Activated CD4-positive, CD25-positive, alpha-beta regulatory T cell treated with anti-CD3 and anti-CD28 coated beads, Interleukin-2, amount 50 U/mL, for 16 hours (primary cell): Measurements from ENCODE around the gene BLVRB.
"Not testable (repeated sequence)": the region's sequence is repeated elsewhere in the genome, so short reads cannot be mapped to it uniquely, and the experiment has no call there.

Experiments used
- DNase-seq: peaks from one replicate; pipeline ENCODE4 v3.0.0-alpha.2; 2020; ENCODE audit warnings: low read depth, low spot score

The BLVRB gene

GRCh38 chr19:40422748-40423566 lies 42.6 kb downstream of the BLVRB start:
- DNase-seq, result no peak

DNA sequence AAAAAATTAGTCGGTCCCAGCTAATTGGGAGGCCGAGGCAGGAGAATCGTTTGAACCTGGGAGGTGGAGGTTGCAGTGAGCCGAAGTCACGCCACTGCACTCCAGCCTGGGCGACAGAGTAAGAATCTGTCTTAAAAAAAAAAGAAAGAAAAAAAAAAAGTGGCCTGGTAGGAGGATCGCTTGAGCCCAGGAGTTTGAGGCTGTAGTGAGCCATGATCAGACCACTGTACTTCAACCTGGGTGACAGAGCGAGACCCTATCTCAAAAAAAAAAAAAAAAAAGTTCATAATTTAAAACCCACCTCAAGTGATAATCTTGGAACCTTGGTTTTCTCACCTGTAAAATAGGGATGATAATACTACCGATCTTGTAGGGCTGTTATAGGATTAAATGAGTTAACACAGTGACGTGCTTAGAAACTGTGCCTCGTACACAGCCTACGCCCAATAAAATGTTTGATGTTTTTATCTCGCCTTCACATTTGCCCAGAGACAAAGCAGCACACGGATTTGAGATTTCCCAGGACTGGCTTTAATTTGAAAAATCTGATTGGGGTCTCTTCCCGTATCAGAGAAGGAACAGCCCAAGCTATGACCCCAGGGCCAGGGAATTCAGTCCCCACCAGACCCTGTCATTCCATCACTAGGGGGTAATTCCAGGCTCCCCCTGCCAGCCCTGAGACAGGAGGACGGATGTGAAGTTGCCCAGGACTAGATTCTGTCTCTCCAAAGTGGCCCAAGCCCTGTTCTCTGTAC lies 43.4 kb downstream of the BLVRB start:
- no peak for DNase-seq

DNA sequence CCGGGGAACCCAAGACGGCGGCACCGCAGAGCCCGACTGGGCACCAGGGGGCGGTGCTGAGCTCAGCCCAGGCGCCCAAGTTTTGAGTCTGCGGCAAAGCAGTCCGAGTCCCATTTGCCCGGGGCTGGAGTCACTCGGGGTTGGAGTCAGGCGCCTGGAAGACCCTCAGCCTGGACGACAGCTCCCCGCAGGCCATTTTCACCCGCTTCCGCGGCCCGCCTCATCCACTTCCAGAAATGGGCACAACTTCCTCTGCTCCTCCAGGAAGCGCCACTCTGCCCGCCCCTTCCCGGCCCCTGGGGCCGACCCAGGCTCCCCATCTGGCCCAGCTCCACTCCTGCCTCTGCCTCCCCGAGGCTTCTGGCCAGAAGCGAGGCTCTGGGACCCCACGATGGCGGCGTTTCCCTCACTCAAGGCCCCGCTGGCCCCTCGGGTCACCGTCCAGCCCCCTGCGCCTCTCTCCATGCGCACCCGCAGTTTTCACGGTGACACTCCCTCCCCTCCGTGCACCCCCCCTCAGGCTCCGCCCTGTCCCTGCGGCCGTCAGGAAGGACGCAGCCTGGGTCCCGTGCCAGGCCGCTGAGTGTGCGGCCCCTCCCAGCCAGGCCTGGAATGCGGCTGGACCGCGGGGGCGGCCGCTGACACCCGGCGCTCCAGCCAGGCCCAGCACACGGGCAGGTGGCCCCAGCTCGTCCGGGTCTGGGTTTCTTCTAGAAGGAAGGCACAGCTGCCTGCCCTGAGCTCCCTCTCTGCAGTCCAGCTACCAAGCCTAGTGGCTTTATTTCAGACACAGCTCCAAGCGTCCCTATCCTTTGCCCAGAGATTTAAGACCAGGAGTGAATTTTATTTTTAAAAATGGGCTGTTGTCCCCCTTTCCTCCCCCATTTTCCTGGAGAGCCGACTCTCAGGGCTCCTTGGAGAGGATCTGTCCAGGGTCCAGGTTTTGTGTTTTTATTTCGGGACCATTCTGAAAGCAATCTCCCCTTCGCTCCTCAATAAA lies 44.5 kb downstream of the BLVRB start:
- DNase-seq, result no peak

DNA sequence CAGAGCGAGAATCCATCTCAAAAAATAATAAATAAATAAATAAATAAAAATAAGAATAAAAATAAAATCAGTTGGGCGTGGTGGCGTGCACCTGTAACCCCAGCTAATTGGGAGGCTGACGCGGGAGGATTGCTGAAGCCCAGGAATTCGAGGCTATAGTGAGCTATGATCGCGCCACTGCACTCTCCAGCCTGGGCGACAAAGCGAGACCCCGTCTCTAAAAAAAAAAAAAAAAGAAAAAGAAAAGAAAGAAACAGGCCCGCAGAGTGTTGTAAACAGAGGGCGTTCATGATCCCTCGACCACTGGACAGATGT lies 45.1 kb downstream of the BLVRB start:
- DNase-seq, result no peak

DNA sequence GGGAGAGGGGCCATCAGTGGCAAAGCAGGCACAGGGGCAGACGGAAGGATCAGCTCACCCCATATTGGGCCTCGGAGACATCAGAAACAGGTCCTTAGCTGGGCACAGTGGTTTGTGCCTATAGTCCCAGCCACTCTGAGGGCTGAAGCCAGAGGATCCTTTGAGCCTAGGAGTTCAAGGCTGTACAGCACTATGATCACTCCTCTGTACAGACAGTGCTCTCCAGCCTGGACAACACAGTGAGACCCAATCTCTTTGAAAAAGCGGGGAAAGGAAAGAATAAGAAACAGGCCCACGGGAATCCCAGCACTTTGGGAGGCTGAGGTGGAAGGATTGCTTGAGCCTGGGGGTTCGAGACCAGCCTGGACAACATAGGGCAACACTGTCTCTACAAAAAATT lies 45.8 kb downstream of the BLVRB start:
- DNase-seq, result no peak

DNA sequence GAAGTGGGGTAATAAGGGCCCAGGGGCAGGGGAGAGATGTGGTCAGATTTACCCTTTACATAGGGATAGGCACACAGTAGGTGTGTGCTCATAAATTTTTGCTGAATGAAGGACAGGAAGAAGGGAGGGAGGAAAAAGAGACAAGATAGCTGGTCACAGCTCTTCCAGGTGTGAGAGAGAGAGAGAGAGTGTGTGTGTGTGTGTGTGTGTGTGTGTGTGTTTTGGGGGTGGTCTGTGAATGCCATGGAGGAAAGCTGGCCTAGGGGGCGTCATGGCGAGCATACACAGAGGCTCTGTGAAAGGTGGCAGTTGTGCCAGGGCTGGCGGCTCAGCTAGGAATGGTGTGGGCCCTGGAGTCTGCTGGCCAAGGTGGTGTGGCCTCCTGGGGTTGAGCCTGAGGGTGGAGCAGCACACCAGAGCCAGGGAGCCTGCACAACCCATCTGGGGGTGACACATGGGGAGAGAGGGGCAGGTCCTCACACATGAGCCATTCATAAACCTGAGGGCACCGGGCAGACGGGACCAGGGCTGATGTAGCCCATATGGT lies 46.4 kb downstream of the BLVRB start:
- no peak for DNase-seq

GRCh38 chr19:40418040-40418439 lies 47.5 kb downstream of the BLVRB start:
- DNase-seq, result no peak

DNA sequence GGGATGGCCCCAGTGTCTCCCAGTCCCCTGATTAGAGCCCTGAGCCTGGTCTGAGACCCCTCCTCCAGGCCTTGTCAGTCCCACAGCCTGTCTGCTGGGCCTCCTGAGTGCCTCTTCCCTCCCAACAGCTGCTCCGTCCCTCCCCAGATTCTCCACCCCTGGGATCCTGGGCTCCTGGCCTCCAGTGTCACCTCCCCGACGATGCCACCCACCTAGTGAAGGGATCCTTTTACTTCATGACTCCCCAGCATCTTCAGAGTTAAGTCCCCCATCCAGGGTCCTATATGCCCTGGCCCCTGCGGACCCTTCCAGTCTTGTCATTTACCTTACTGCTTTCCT lies 47.9 kb downstream of the BLVRB start:
- no peak for DNase-seq

DNA sequence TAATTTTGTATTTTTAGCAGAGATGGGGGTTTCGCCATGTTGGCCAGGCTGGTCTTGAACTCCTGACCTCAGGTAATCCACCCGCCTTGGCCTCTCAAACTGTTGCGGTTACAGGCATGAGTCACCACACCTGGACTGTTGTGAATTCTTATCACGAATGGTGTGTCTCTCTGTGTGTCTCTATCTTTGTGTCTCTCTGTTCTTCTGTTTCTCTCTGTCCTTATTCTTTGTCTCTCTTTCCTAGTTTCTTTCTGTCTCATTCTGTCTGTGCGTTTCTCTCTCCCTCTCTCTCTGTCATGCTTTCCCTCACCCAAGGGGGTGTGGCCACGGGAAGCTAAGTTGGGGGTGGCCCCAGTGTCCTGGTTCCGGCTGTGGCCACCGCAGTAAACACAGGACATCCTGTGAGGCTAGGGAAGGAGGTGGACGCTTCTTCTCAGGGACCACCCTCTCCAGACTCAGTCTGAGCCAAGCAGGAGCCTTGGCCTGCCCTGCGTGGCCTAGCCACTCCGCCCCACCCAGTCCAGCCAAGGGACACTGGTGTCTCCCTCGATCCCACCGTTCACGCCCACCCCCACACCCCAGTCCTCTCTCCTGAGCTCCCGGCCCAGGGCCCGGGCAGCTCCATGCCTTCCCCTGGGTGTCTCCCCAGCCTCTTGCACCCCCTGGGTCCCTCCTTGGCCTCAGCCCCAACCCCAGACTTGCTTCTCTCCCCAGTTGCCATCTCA lies 48.5 kb downstream of the BLVRB start:
- no peak for DNase-seq

DNA sequence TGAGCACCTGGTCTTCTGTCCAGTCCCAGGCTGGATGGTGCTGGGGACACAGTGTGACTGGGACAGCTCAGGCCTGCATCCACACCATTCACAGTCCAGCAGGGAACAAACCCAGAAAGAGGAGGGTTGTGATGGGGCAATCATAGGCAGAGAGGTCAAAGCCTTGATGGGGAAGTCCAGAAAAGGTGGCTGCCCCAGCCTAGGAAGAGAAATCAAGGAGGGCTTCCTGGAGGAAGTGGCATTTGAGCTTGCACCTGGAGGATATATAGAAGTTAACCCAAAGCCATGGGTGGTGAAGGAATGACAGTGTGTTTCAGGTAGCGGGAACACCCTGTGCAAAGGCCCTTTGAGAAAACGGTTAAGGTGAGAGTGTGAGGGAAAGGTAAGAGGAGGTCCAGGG lies 49.8 kb downstream of the BLVRB start:
- DNase-seq, result no peak

DNA sequence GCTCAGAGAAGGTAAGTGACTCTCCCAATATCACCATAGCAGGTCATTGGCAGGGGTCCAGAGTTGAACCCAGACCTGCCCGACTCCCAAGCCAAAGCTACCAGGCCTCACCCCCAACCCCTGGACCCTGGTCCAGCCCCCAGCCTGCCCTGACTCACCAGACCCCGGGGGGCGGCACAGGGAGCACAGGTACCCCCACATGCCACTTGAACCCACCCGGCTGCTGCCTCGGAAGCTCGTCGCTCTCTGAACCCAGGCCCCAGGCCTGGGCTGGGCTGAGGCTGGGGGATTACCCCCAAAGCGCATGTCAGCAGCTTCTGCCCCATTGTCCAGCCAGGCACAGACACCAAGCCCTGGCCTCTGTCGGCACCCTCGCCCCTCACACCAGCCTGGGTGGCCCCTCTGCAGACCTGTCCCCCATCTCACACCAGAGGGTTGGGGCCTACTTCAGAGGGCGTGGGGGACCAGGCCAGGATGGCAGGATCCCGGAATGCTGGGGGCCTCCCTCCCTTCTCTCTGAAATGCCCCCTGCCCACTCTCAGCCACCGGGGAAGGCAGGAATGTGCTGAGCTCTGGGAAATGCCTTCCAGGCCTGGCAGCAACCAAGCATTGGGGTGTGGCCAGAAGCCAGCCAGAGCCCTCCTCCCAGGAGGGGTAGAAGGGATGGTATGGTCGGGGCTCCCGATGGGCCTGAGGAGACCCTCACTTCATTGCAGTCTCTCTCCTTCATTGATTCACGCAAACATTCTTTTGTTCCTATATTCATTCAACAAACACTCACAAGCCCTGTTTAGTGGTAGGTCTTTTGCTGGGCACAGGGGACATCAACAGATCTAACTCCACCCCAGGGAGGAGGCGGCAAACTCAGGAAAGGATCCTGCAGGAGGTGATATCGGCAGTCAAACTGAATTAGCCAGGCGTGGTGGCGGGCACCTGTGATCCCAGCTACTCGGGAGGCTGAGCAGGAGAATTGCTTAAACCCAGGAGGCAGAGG lies 50.7 kb downstream of the BLVRB start:
- no peak for DNase-seq

DNA sequence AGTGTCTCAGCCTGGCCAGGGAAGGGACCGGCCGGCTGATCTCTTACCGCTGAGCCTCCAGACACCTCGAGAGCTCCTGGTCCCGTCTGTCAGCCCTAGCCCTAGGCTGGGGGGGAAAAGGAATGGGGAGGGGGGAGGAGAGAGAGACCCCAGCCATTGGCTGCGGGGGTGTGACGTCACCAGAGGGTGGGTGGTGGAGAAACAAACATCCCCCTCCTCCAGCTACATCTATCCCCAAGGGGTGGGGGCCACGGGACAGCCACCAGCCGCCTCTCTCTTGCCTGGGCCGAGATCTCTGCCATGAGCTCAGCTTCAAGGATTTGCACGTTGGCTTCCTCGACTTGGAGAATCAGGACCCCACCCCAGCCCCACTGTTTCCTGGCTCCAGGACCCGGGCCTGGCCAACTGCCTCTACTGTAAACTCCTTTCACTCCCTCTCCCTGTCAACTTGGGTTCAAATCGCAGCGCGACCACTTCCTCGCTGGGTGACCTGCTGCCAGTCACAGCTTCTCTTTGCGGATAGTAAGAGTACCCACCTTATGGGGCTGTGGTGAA lies 52.2 kb downstream of the BLVRB start, which contains the start of gene PRX:
PRX (minus strand) TSS at position 88 of the 555 bp plus-strand sequence. CDS start 5,446 bp downstream, outside the sequence.
- no peak for DNase-seq

- no peak for DNase-seq
Observed at GRCh38 chr19:40412866-40413265, 52.7 kb downstream of the BLVRB start.

DNA sequence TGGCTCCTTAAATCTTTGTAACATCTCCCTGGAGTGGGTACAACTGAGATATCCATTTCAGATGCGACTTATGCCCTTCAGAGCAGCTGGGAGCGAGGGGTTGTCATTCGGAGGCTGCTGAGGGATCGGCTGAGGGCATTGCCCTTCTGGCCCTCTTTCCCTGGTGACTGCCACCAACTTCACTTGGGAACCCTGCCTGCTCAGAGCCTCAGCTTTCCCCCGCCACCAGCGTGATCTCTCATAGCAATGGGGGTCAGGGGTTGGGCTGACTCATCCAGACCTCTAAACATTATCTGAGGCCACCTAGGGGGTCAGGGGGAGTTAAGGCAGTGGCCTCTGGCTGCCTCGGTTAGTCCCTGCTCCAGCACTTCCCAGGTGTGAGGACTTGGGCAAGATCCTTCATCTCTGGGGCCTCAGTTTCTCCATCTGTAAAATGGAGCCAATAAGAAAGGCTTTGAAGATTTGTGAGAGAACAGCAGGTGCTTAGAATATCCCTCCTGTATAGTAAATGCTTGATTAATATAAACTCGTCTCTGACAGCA lies 53.5 kb downstream of the BLVRB start:
- no peak for DNase-seq

DNA sequence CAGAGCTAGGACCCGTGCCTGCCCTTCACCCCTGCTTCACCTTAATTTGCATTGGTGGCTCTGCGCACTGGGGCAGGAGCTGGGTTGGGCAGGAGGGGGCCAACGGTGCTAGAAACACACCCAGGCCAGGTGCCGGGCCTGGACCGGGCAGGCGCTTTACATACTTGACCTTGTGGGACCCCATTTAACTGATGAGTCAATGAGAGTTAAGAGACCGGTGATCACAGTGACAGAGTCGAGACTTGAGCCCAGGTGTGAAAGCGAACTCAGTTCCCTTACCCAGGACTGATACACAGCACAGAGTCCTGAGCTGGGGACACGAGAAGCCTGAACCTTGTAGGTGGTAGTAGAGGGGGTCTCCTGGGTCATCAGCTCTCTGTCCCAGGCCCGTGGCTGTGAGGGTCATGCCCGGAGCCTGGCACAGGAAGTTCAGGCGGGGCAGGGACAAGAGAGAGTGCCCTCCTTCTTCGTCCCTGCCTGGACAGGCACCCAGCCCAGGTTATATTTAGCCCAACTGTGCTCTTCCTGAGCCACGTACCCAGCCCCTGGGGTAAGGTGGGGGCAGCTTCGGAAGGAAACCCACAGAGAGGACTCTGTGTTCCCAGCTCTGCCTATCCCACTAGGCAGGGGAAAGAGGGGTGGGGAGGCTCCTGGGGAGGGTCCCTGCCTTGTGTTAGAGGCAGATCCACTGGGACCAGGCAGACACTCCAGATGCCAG lies 54.3 kb downstream of the BLVRB start:
- no peak for DNase-seq

GRCh38 chr19:40410030-40410389 lies 55.5 kb downstream of the BLVRB start:
- DNase-seq, result no peak

DNA sequence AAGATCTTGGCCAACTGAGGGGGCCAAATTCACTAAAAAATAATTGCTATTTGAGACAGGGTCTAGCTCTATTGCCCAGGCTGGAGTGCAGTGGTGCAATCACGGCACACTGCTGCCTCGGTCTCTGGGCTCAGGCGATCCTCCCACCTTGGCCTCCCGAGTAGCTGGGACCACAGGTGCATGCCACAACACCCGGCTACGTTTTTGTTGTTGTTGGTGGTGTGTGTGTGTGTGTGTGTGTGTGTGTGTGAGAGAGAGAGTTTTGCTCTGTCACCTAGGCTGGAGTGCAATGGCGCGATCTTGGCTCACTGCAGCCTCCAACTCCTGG lies 57.0 kb downstream of the BLVRB start:
- not testable (repeated sequence) for DNase-seq

DNA sequence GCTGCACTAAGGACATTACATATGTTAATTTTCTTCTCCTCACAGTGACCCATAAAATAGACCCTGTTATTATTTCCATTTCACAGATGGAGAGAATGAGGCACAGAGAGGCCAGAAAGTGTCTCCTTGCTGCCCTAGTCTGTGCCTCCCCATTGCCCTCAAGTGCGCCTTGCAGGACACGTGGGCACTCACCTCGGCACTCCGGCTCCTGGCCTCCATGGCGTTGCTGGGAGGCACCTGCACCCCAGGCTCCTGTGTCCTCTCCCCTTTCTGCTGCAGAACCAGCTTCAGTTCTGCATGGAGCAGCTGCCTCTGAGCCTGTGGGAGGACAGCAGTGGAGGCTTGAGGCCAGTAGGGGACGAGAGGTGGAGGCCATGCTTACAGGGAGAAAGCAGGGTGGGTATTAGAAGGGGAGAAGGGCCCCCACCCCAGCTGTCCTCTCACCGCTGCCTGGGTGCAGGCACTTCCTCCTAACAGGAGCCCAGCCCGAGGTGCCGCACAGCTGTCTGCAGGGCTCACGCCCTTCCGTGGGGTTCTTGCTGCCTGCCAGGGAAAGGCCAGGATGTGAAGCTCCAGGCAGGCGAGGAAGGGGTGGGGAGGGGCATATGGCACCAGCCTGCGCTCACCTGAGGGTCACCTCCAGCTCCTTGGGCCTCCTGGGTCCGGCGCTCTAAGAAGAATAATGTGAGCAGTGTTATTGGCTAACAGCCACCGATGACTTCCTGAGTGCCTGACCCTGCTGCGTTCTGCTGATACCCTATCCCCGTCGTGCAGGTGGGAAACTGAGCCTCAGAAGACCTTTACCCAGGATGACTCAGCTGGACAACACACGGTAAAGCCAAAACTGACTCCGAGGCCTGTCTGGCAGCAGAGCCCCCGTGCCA lies 57.6 kb downstream of the BLVRB start:
- no peak for DNase-seq
